GM12878 (cell line): ENCODE results near the gene HSD17B14. TPM values are rescaled to one million over a fixed set of nuclear protein-coding genes. Genes with fewer than 3 reads are reported as not detected.

Experiments
- CHD1 ChIP-seq: IDR thresholded peaks from 2 replicates; pipeline ENCODE4 v1.6.1; 2012; ENCODE audit warnings: low read depth, low read length, improper control_type of control experiment
- EED ChIP-seq: sonication (generic); IDR thresholded peaks from 2 replicates; pipeline ENCODE4 v1.6.1; 2016; ENCODE audit warnings: antibody characterized with exemption, low read depth
- EGR1 ChIP-seq, 2 experiments: IDR thresholded peaks; 1 replicate in 1 of 2; 2 replicates in 1 of 2; pipeline ENCODE4 v1.6.1; 2011 to 2012; ENCODE audit warnings: low read depth in 2 of 2, low read length in 2 of 2, borderline replicate concordance in 1 of 2, mild to moderate bottlenecking in 1 of 2, moderate library complexity in 1 of 2
- IKZF2 ChIP-seq, 2 experiments: fragments of 450-650 bp; IDR thresholded peaks; 2 replicates each; pipeline ENCODE4 v1.6.1; 2017; ENCODE audit warnings: mild to moderate bottlenecking in 2 of 2, moderate library complexity in 2 of 2
- KLF5 ChIP-seq: fragments of 450-650 bp; IDR thresholded peaks from 2 replicates; pipeline ENCODE4 v1.6.1; 2014; ENCODE audit warnings: mild to moderate bottlenecking; ENCODE audit not compliant: partially characterized antibody
- NFXL1 ChIP-seq: fragments of 450-650 bp; IDR thresholded peaks from 2 replicates; pipeline ENCODE4 v1.6.1; 2017; ENCODE audit warnings: antibody characterized with exemption, mild to moderate bottlenecking, borderline replicate concordance
- NFYB ChIP-seq: IDR thresholded peaks from 2 replicates; pipeline ENCODE4 v1.6.1; 2011; ENCODE audit warnings: low read depth, mild to moderate bottlenecking, low read length, improper control_type of control experiment, moderate library complexity; ENCODE audit not compliant: insufficient read depth
- RELB ChIP-seq: fragments of 450-650 bp; IDR thresholded peaks from 2 replicates; pipeline ENCODE4 v1.6.1; 2017; ENCODE audit warnings: low read depth, mild to moderate bottlenecking, moderate library complexity
- ZNF207 ChIP-seq: fragments of 450-650 bp; IDR thresholded peaks from 2 replicates; pipeline ENCODE4 v1.6.1; 2014; ENCODE audit warnings: antibody characterized with exemption, mild to moderate bottlenecking, borderline replicate concordance
- ZNF687 ChIP-seq: fragments of 450-650 bp; IDR thresholded peaks from 2 replicates; pipeline ENCODE4 v1.6.1; 2017; ENCODE audit warnings: mild to moderate bottlenecking, moderate library complexity
- polyA plus RNA-seq, 11 experiments: library from polyadenylated mRNA; depleted of rRNA in 4 of 11; unstranded in 6 of 11; stranded (reverse) in 5 of 11; fragments of >200 nt; fragmentation: Nextera tagmentation in 4 of 11; fragmentation: Illumina TruSeq in 1 of 11; extraction: Ambion mirVana in 4 of 11; extraction: Trizol in 1 of 11; gene quantifications; 1 replicate in 1 of 11; 2 replicates in 10 of 11; pipeline versions ENCODE4 v1.2.1 to v1.2.3, GENCODE V29; 2011 to 2016; ENCODE audit warnings: inconsistent platforms in 2 of 11, missing spikeins in 2 of 11, low read depth in 1 of 11
- total RNA-seq, 4 experiments: library from RNA; depleted of rRNA in 3 of 4; stranded (reverse); fragments of >200 nt in 3 of 4; fragmentation: Illumina TruSeq in 1 of 4; extraction: Trizol in 1 of 4; gene quantifications; 2 replicates each; pipeline versions ENCODE4 v1.2.1 to v1.2.3, GENCODE V29; 2013 to 2021
- TF ChIP-seq, protein P1 (sequence below): IDR thresholded peaks from 2 replicates; pipeline ENCODE4 v1.6.1; 2011; ENCODE audit warnings: low read depth, low read length, improper control_type of control experiment, borderline replicate concordance

The HSD17B14 gene
- total and polyA plus RNA-seq, 10 of the 15 experiments (the other 5 are each of a cell fraction or from before 2014, with no cell fraction given) = 0.21 to 4.1 (median 0.61) TPM

- TF ChIP-seq, protein P1, sequence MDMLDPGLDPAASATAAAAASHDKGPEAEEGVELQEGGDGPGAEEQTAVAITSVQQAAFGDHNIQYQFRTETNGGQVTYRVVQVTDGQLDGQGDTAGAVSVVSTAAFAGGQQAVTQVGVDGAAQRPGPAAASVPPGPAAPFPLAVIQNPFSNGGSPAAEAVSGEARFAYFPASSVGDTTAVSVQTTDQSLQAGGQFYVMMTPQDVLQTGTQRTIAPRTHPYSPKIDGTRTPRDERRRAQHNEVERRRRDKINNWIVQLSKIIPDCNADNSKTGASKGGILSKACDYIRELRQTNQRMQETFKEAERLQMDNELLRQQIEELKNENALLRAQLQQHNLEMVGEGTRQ = no peak
- TF ChIP-seq NFYB (0 out of 2 replicates have a peak, but pooled peaks have one; percentile 28), ZNF687 (no peak), RELB (peak; percentile 76), ZNF207 (peak; percentile 90; the same call in 1 of the 2 replicates), CHD1 (no peak), EGR1 (IDR thresholded peaks at IDR 0.05; ENCODE audit: borderline replicate concordance in 1 of 2, low read depth in 2 of 2, low read length in 2 of 2) (no peak), IKZF2 (IDR thresholded peaks at IDR 0.05) (peak; percentile 72 to 78), EED (peak; percentile 50; the same call in 1 of the 2 replicates), KLF5 (peak; percentile 67), NFXL1 (no peak)
Observed at GRCh38 chr19:48795055-48795684, 41.1 kb downstream of the HSD17B14 start (continued).
